ENCODE data around the gene CBLB.

Gene CBLB

GRCh38 chr3:105746231-105746996 is 122.4 kb downstream of the CBLB start:
- in situ Hi-C loops (cut with MboI; ENCODE audit: low sequenced_read_pairs, unreplicated experiment), result no loop called here
- no peak for TF ChIP-seq CTCF (IDR thresholded peaks at IDR 0.05; ENCODE audit: borderline replicate concordance, control extremely low read depth, extremely low read depth, insufficient read depth, missing control alignments)
- no peak for DNase-seq (ENCODE audit: low spot score)

GRCh38 chr3:105745046-105745445 is 123.8 kb downstream of the CBLB start:
- in situ Hi-C loops (cut with MboI; ENCODE audit: low sequenced_read_pairs, unreplicated experiment), result no loop called here
- TF ChIP-seq CTCF (IDR thresholded peaks at IDR 0.05; ENCODE audit: borderline replicate concordance, control extremely low read depth, extremely low read depth, insufficient read depth, missing control alignments), result no peak

GRCh38 chr3:105744202-105744601 is 124.6 kb downstream of the CBLB start:
- in situ Hi-C loops (cut with MboI; ENCODE audit: low sequenced_read_pairs, unreplicated experiment), result no loop called here
- TF ChIP-seq CTCF (IDR thresholded peaks at IDR 0.05; ENCODE audit: borderline replicate concordance, control extremely low read depth, extremely low read depth, insufficient read depth, missing control alignments), result no peak
- DNase-seq (ENCODE audit: low spot score), result no peak

More at GRCh38 chr3:105745046-105745445, 123.8 kb downstream of the CBLB start:
- DNase-seq (ENCODE audit: low spot score), result no peak

GRCh38 chr3:105733356-105733755 is 135.5 kb downstream of the CBLB start:
- no peak for DNase-seq (ENCODE audit: low spot score)
- in situ Hi-C loops (cut with MboI; ENCODE audit: low sequenced_read_pairs, unreplicated experiment), result no loop called here
- TF ChIP-seq CTCF (IDR thresholded peaks at IDR 0.05; ENCODE audit: borderline replicate concordance, control extremely low read depth, extremely low read depth, insufficient read depth, missing control alignments), result no peak

GRCh38 chr3:105731686-105732085 is 137.1 kb downstream of the CBLB start:
- no peak for TF ChIP-seq CTCF (IDR thresholded peaks at IDR 0.05; ENCODE audit: borderline replicate concordance, control extremely low read depth, extremely low read depth, insufficient read depth, missing control alignments)
- in situ Hi-C loops (cut with MboI; ENCODE audit: low sequenced_read_pairs, unreplicated experiment), result no loop called here
- DNase-seq (ENCODE audit: low spot score), result no peak

GRCh38 chr3:105730801-105731354 is 137.9 kb downstream of the CBLB start:
- no peak for DNase-seq (ENCODE audit: low spot score)
- in situ Hi-C loops (cut with MboI; ENCODE audit: low sequenced_read_pairs, unreplicated experiment), result no loop called here
- no peak for TF ChIP-seq CTCF (IDR thresholded peaks at IDR 0.05; ENCODE audit: borderline replicate concordance, control extremely low read depth, extremely low read depth, insufficient read depth, missing control alignments)
